GM12892 (cell line): ENCODE results near the gene FTO.

Experiments
- POLR2A ChIP-seq: IDR thresholded peaks from 2 replicates; pipeline ENCODE4 v1.6.1; 2011; ENCODE audit warnings: low read depth, low read length, control low read depth
- POLR2AphosphoS5 ChIP-seq: IDR thresholded peaks from 2 replicates; pipeline ENCODE4 v1.6.1; 2011; ENCODE audit warnings: low read depth, low read length, control low read depth

GRCh38 chr16:54051821-54052220, 347.9 kb downstream of the FTO start:
- TF ChIP-seq POLR2A: no peak
- no peak for TF ChIP-seq POLR2AphosphoS5
